ENCODE data around the gene GFPT2. TPM values are rescaled to one million over a fixed set of nuclear protein-coding genes. Genes with fewer than 3 reads are reported as not detected.

Gene GFPT2
- total and polyA plus RNA-seq, 2 of the 4 experiments (the other 2 are of a cell fraction) = 20.3 to 20.8 TPM

DNA sequence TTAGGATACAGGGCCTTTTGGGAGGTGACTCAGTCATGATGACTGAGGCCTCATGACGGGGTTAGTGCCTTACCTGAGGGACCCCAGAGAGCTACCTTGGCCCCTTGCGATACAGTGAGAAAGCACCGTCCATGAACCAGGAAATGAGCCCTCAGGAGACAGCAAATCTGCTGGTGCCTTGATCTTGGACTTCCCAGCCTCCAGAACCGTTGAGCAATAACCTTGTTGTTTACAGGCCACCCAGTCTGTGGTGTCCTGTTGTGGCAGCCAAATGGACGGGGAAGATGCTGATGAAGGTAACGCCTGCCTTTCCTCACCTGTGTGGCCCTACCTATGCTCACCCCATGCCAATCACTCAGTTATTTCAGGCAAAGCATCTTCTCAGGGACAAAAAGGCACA is 5.6 kb upstream of the GFPT2 start:
- no peak for TF ChIP-seq CHD1 (IDR thresholded peaks at IDR 0.05; ENCODE audit: low read depth, low read length)
- no peak for TF ChIP-seq NFE2L2 (IDR thresholded peaks at IDR 0.05; ENCODE audit: low read depth, low read length)
- TF ChIP-seq, protein P1, sequence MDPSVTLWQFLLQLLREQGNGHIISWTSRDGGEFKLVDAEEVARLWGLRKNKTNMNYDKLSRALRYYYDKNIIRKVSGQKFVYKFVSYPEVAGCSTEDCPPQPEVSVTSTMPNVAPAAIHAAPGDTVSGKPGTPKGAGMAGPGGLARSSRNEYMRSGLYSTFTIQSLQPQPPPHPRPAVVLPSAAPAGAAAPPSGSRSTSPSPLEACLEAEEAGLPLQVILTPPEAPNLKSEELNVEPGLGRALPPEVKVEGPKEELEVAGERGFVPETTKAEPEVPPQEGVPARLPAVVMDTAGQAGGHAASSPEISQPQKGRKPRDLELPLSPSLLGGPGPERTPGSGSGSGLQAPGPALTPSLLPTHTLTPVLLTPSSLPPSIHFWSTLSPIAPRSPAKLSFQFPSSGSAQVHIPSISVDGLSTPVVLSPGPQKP (IDR thresholded peaks at IDR 0.05; ENCODE audit: borderline replicate concordance, low read depth, low read length) = no peak
- no peak for TF ChIP-seq RAD21 (IDR thresholded peaks at IDR 0.05; ENCODE audit: low read length)
- TF ChIP-seq RFX5 (IDR thresholded peaks at IDR 0.05; ENCODE audit: low read depth, low read length) = no peak
- TF ChIP-seq BHLHE40 (IDR thresholded peaks at IDR 0.05; ENCODE audit: low read depth, low read length) = no peak
- H3K4me3 ChIP-seq (ENCODE audit: insufficient read depth, low read depth, low read length) = no peak overlapping the region
- DNase-seq = no peak
- no peaks in the 10 kb centered on the region for H3K9me1 ChIP-seq (ENCODE audit: insufficient read depth, low read length)
- no peak overlapping the region for H2BK120ac ChIP-seq (ENCODE audit: low read depth, low read length)
- H3K4me2 ChIP-seq (ENCODE audit: low read depth, low read length) = no peak overlapping the region
- no peak overlapping the region for H4K91ac ChIP-seq (ENCODE audit: insufficient read depth, low read depth, low read length)
- H2BK20ac ChIP-seq (ENCODE audit: low read depth, low read length) = no peak overlapping the region
- H3K14ac ChIP-seq (replicated peaks; ENCODE audit: low read depth, low read length) = no peak overlapping the region
- no peaks in the 10 kb centered on the region for H3K79me1 ChIP-seq (ENCODE audit: low read depth in 1 of 2, low read length in 2 of 2)
- H3K18ac ChIP-seq (ENCODE audit: low read depth, low read length) = no peak overlapping the region
- H3K27me3 ChIP-seq (ENCODE audit: control insufficient read depth, insufficient read depth, low read length) = peaks cover 15% of the 10 kb centered on the region; the same call in 1 of the 2 replicates
- no peak overlapping the region for H3K9ac ChIP-seq (ENCODE audit: low read depth, low read length)
- no peak overlapping the region for H3K4ac ChIP-seq (ENCODE audit: low read depth, low read length)
- H4K8ac ChIP-seq (ENCODE audit: low read depth in 2 of 2, low read length in 2 of 2) = no peak overlapping the region
- H3K36me3 ChIP-seq (ENCODE audit: control insufficient read depth, insufficient read depth, low read length) = no peaks in the 10 kb centered on the region
- no peak overlapping the region for H2AK9ac ChIP-seq (replicated peaks; ENCODE audit: low read depth, low read length, poor library complexity)
- no peak overlapping the region for H2BK5ac ChIP-seq (ENCODE audit: low read depth, low read length, poor library complexity, severe bottlenecking)
- ATAC-seq (ENCODE audit: low read depth) = no peak
- H3K4me1 ChIP-seq (ENCODE audit: control insufficient read depth, insufficient read depth, low read length) = no peaks in the 10 kb centered on the region
- H3K9me3 ChIP-seq (ENCODE audit: control insufficient read depth, insufficient read depth, low read length) = no peaks in the 10 kb centered on the region
- in situ Hi-C loops (cut with MboI; ENCODE audit: low sequenced_read_pairs) = no loop called here
- no peaks in the 10 kb centered on the region for H4K20me1 ChIP-seq (ENCODE audit: insufficient read depth, low read length)
- no peak overlapping the region for H4K5ac ChIP-seq (ENCODE audit: low read depth, low read length)
- H2BK15ac ChIP-seq (ENCODE audit: low read depth, low read length) = no peak overlapping the region
- no TSS peak for BruUV-seq (replicated peaks)
- WGBS, 2 experiments (ENCODE audit: extremely low coverage in 2 of 2, insufficient read length in 1 of 2) = 100% methylated on average over 1 of the region's 6 CpGs; no CpG with 5 or more reads in 1 of the 2 experiments
- ChIA-PET POLR2A (ENCODE audit: unreplicated experiment) (no interaction called here), CTCF (no interaction called here)
- no peak overlapping the region for H3K56ac ChIP-seq (ENCODE audit: extremely low read depth, insufficient read depth, low read length)
- H2AFZ ChIP-seq (replicated peaks; ENCODE audit: low read length, poor library complexity) = no peak overlapping the region
- H3K27ac ChIP-seq (ENCODE audit: insufficient read depth, low read length) = no peak overlapping the region
- dilution Hi-C loops (cut with HindIII; ENCODE audit: low sequenced_read_pairs, unreplicated experiment) = no loop called here
- intact Hi-C loops (cut with micrococcal nuclease) = no loop called here
- H3K23ac ChIP-seq (ENCODE audit: low read depth, low read length) = no peak overlapping the region
- H2AK5ac ChIP-seq (ENCODE audit: low read depth, low read length) = no peak overlapping the region

Measured in IMR-90 (cell line).